ENCODE measurements around the gene HNF4A. TPM values are rescaled to one million over a fixed set of nuclear protein-coding genes. Genes with fewer than 3 reads are reported as not detected.

HNF4A gene
- total RNA-seq, 2 donors from 2014 or later, result not detected

DNA sequence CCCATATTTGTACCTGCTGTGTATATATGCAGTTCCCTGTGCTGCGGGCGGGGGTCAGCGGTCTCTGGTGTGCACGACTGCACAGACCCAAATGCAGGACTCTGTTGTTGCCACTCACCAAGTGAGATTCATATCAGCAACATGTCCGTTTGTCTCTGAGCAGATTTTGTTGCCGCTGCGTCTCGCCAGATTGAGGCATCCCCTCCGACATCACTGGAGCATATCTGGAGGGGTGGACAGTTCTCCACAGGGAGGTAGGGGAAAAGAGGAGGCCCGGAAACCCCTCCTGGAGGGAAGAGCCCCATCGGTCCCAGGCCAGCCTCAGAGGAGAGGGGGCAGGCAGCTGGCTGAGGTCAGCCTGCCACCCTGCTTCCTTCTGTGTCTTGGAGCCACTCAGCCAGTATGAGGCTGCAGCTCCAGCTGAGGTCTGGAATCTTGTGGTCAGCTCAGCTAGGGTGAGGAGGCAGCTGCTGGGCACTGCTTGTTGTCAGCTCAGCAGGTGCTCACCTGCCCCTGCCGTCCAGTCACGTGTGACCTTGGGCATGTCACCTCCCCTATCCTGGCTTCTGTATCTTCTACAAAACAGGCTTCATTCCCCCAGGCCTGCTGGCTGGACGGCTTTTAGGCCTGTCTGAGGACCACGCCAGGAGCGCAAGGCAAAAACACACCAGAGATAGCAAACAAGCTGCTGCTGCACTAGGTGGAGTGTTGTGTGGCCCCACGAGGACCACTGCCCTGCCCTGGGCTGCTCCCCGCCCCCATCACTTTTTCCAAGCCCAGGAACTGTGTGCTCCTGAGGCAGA is 47.1 kb downstream of the HNF4A start:
- ATAC-seq, result no peak
- DNase-seq, result no peak
- intact Hi-C loops (cut with DNase I), result no loop called here

DNA sequence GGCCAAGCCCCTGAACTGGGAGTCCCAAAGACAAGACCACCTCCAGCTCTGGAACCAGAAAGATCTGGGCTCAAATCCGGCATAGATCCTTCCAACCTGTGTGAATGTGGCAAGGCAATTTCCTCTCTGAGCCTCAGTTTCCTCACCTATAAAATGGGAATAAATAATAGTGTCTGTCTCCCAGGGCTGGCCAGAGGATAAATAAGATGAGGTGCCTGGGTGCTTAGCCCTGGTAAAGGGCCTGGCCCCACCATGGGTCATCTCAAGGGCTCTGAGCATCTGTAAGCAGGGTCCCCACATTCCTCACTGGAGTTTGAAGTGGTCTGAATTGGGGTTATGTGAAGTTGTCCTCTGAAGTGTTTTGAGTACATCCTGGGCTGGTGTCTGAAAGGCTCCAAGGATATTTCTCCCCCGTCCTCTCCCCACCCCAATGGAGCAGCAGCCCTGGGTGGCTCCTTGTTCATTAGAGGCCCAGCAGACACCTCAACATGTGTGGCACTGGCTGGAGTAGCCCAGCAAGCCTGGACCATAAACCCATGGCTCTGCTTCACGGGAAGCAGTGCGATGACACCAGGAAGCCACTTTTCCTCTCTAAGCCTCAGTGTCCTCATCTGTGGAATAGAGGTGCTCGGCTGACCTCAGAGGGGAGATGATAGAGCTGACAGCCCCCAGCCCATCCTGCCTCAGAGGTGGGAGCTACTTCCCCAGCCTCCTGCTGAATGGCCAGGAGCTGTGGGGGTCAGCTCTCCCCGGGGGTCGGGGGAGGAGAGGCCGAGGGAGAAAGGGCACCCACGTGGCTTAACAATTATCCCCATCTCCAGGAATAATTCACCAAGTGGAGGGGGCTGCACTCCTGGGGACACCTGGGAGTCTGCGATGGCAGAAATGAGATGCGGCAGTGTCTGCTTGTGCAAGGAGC is 48.0 kb downstream of the HNF4A start:
- intact Hi-C loops (cut with DNase I), result no loop called here
- DNase-seq (no peak), ATAC-seq (no peak)

DNA sequence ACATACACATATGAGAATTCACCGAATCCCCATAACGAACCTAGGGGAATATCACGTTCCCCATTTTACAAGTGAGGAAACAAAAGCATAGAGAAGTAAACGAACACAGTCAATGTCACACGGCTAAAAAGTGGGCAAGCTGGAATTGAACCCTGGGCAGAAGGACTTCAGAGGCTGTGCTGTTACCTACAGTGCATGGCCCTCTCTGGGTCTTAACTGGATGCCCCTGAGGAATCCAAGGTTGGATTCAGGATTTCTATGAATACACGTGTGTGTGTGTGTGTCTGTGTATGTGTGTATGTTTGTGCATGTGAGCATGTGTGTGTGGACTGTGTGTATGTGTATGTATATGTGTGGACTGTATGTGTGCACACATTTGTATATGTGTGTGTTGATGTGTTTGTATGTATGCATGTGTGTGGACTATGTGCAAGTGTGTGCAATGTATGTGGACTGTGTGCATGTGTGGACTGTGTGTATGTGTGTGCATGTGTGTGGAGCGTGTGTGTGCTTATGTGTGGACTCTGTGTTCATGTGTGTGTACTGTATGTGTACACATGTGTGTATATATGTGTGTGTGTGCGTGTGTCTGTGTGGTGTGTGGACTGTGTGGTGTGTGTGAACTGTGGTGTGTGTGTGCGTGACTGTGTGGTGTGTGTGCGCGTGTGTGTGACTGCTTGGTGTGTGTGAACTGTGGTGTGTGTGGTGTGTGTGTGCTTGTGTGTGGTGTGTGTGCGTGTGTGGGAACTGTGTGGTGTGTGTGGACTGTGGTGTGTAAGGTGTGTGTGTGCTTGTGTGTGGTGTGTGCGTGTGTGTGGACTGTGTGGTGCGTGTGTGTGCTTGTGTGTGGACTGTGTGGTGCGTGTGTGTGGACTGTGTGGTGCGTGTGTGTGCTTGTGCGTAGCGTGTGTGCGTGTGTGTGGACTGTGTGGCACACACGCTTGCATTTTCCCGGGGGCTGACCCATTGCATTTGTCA is 49.0 kb downstream of the HNF4A start:
- intact Hi-C loops (cut with DNase I), result no loop called here
- ATAC-seq (no peak), DNase-seq (no peak)

DNA sequence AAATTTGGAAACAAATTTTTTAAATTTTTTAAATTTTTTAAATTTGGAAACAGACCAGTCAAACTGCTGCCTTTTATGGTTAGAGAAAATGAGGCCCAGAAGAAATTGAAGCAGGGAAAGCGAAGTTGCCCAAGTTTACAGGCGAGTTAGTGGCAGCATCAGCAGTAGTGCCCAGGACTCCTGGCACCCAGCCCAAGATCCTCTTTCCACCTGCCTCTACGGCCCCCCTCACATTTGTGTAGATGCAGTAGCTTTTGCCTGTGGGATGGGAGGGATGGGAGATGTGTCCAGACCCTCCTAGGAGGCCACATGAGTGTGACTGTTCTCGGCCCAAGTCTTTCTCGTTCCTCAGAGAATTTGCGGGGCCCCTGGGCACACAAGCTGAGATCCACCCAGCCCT is 49.8 kb downstream of the HNF4A start:
- no peak for ATAC-seq

DNA sequence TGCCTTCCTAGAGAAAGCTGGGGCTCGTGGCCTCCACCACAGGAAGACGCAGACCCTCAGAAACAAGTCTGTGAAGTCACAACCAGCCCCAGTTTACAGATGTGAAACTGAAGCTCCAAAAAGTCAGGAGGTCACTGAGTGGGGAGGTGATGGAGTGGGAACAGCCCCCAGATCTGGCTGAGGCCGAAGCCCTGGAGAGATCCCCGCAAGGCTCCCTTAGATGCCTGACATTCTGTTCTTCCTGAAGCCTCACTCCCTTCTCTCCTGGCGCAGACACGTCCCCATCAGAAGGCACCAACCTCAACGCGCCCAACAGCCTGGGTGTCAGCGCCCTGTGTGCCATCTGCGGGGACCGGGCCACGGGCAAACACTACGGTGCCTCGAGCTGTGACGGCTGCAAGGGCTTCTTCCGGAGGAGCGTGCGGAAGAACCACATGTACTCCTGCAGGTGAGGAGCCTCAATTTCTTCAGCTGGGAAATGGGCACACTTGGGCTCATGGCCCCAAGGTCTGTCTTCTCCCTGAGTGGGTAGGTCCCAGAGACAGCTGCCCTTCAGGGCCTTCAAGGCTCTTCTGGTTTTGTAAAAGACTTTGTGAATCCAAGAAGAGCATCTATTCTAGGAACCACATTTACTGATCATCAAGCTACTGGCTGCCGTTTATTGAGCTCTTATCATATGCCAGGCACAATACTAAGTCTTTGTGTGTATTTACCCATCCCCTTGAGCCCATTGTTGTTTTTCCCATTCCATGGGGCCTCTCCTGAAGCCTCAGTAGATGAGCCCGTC is 50.5 kb downstream of the HNF4A start:
- no peak for DNase-seq
- intact Hi-C loops (cut with DNase I), result no loop called here
- ATAC-seq, result no peak

More for the DNA sequence above, 49.8 kb downstream of the HNF4A start:
- DNase-seq, result no peak
- intact Hi-C loops (cut with DNase I), result no loop called here

DNA sequence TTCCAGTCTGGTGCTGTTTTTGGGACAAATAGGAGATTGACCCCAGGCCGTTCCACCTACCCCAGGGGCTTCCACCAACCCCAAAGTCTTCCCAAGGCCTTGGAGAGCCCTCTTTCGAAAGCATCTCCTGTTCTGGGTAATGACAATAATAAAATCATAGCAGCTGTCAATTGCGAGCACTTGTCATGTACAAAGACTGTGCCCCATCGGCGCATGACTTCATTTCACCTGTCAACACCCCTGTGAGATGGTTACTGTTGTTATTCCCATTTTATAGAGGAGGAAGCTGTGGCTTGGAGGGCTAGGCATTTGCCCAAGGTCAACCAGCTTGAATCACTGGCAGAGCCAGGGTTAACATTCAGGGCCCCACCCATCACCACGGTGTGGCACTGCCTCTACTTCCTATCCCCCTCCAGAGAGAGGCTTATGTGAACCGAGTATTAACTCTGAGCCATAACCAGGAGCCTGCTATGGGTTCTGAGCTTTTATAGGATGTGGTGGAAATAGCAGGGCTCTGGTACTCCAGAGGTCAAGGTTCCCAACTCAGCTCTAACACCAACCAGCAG is 51.2 kb downstream of the HNF4A start:
- no peak for DNase-seq
- no peak for ATAC-seq
- intact Hi-C loops (cut with DNase I), result no loop called here

DNA sequence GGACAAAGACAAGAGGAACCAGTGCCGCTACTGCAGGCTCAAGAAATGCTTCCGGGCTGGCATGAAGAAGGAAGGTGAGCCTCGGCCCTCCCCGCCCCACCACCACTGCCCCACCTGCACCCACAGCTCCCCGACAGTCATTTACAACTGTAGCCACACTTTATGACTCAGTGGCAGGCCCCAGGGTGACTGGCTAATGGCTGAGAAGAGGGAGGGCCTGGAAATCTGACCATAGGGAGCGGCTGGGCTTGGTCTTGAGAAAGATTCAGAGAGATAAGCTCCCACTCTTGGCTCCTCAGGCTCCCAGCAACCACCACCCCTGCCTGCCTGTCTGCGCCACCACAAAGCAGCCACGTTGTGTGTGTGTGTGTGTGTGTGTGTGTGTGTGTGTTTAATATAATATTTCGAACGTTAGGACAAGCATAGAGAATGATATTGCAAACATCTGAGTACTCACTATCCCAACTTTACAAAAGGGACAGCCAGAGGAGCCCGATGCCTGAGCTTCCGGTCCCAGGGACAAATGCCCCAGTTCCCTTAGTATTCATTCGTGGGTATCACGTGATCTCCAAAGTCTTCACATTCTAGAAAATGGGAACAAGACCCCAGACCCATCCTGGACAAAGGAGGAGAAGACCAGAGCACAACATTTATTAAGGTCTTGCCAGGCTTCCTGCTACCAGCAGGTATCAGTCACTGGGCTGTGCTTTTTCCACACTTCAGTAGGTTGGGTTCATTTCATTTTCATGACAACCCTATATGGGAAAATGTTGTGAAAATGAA is 52.1 kb downstream of the HNF4A start:
- ATAC-seq (no peak), DNase-seq (no peak)
- intact Hi-C loops (cut with DNase I), result no loop called here

DNA sequence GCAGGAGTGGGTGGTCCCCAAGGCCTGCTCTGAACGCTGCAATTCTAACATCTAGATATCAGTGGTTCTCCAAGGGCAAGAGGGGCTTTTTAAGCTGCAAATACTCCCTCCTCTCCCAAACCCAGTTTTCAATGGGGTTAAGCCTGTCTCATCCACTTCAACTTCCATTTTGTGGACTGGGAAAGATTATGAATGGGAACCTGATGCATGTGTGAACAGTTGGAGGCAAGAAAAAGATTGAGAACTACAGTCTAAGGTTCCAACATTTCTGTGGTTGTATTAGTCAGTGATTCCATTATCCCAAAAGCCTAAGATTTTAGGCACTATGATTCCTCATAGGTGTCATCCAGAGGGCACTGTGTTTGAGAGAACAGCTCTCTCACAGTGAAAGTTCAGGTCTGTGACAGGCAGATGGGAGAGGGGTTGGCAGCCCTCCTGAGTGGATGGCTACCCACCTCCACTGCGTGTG is 53.7 kb downstream of the HNF4A start:
- ATAC-seq (no peak), DNase-seq (no peak)
- intact Hi-C loops (cut with DNase I), result no loop called here

- DNase-seq (no peak), ATAC-seq (no peak)
- intact Hi-C loops (cut with DNase I), result no loop called here
Observed at GRCh38 chr20:44410583-44411019, 55.1 kb downstream of the HNF4A start.

DNA sequence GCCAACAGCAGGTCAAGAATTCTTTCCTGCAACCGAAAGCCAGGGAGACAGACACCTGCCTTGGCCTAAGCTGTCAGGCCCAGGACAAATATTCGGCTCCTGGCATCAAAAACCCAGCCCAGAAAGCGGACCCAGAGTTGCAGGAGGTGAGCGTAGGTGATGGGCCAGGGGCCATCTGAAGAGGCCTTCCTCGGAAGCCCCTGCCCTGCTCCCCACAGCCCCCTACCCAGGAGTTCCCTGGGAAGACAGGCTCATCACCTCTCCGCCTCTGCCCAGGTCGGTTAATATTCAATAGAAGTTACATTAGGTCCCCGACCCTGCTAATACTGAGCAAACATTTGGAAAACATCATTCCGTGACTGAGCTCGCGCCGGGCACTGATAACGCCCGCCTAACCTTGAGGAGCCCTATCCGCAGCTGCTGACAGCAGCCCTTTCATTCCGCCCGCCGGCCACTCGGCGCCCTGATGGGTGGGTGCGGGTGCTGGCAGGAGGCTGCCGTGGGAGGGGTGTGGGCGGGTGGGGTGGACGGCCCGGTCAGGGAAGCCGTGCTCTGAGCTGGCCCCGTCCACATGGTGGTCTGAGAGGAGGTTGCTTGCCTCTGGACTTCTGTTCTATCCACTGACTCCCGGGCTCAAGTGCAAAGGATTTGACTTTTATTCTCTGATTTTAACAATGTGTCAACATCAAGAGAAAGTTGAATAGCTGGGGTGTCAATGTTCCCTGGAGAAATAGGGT is 55.7 kb downstream of the HNF4A start:
- intact Hi-C loops (cut with DNase I), result no loop called here
- DNase-seq, result no peak
- ATAC-seq, result peak in 1 of 2 donors; percentile 11

- DNase-seq, result no peak
- intact Hi-C loops (cut with DNase I), result no loop called here
- no peak for ATAC-seq
Observed at GRCh38 chr20:44411757-44412401, 56.4 kb downstream of the HNF4A start.

GRCh38 chr20:44412402-44413144 is 57.1 kb downstream of the HNF4A start:
- no peak for DNase-seq

DNA sequence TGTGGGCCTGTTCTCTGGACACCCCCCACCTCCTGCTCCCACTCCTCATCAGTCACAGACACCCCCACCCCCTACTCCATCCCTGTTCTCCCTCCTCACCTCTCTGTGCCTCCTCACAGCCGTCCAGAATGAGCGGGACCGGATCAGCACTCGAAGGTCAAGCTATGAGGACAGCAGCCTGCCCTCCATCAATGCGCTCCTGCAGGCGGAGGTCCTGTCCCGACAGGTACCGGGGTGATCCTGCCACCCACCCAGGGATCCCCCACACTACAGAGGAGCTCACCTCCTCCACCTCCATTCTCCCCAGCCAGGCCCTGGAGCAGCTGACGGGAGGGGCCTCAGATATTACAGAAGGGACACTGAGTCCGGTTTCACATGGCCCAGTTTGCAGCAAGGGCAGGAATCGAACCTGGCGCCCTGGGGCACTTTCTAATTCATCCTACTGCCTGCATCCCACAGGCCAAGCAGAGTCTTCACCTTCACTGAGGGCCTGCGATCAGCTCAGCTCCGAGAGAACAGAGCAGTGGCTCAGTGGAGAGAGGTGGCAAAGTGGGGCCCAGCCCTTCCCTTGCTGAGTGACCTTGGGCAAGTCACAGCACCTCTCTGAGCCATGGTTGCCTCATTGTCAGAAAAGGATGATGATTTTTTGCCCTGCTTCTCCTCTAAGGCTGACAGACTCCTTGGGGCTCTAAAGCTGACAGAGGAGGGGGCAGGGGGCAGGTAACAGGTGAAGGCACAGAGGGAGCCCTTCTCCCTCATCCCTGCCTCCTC is 58.3 kb downstream of the HNF4A start:
- DNase-seq (no peak), ATAC-seq (no peak)
- intact Hi-C loops (cut with DNase I), result no loop called here

More at GRCh38 chr20:44412402-44413144, 57.1 kb downstream of the HNF4A start:
- no peak for ATAC-seq
- intact Hi-C loops (cut with DNase I), result no loop called here

GRCh38 chr20:44414346-44414714 is 58.8 kb downstream of the HNF4A start:
- ATAC-seq (no peak), DNase-seq (no peak)
- intact Hi-C loops (cut with DNase I), result no loop called here

DNA sequence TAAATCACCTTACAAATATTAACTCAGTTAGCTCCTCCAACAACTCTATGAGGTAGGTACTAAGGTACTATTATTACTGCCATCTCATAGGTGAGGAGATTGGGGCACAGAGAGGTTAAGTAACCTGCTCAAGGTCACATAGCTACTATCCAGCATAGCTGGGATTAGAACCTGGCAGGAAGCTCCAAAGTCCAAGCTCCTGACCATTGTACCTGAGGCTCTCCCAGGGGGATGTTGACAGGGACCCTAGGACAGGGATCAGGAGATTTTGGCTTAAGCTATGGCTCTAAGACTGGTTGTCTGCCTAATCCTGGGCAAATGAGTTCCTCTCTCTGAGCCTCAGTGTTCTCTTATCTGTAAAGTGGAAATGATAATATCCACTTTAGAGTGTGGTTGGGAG is 59.3 kb downstream of the HNF4A start:
- DNase-seq (no peak), ATAC-seq (no peak)
- intact Hi-C loops (cut with DNase I), result no loop called here
